ENCODE data around the gene TMC2.

Gene TMC2

DNA sequence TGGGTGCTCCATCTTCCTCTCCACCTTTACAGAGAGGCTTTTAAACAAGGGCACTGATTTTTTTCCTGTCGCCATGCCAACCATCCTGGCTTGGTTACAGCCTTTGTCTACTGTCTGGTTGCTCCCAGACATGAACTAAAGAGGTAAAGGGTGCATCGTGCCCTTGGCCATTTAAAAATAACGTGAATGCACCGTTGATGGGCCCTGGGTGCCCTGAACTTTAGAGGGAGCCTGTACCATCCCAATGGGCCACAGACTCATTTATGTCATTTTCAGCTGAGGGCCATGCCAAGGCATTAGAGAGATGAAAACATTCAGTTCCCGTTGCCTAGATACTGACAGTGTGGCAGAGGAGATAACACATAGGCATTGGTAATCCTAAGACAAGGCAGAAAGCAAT is 23.3 kb downstream of the TMC2 start:
- Histone ChIP-seq H3K4me3 (ENCODE audit: low read length) (no peak overlapping the region), H4K20me1 (ENCODE audit: control insufficient read depth, insufficient read depth, low read depth, low read length) (no peaks in the 10 kb centered on the region), H3K27me3 (ENCODE audit: control insufficient read depth, low read length) (no peaks in the 10 kb centered on the region), H3K4me2 (ENCODE audit: low read length) (no peak overlapping the region), H3K36me3 (ENCODE audit: control insufficient read depth, low read length) (no peaks in the 10 kb centered on the region), H3K27ac (ENCODE audit: low read depth, low read length) (no peak overlapping the region), H3K9me3 (ENCODE audit: control insufficient read depth, insufficient read depth, low read length) (no peaks in the 10 kb centered on the region), H3K4me1 (ENCODE audit: control insufficient read depth, low read length) (no peaks in the 10 kb centered on the region), H3K9me2 (replicated peaks; ENCODE audit: control insufficient read depth, low read length) (no peaks in the 10 kb centered on the region), H3F3A (ENCODE audit: control insufficient read depth, insufficient read depth) (no peaks in the 10 kb centered on the region), H3K79me2 (ENCODE audit: control insufficient read depth, low read length) (no peaks in the 10 kb centered on the region)
- TF ChIP-seq EZH2phosphoT487 (IDR thresholded peaks at IDR 0.05; ENCODE audit: borderline replicate concordance, low read length) = no peak
- TF ChIP-seq, protein P1, sequence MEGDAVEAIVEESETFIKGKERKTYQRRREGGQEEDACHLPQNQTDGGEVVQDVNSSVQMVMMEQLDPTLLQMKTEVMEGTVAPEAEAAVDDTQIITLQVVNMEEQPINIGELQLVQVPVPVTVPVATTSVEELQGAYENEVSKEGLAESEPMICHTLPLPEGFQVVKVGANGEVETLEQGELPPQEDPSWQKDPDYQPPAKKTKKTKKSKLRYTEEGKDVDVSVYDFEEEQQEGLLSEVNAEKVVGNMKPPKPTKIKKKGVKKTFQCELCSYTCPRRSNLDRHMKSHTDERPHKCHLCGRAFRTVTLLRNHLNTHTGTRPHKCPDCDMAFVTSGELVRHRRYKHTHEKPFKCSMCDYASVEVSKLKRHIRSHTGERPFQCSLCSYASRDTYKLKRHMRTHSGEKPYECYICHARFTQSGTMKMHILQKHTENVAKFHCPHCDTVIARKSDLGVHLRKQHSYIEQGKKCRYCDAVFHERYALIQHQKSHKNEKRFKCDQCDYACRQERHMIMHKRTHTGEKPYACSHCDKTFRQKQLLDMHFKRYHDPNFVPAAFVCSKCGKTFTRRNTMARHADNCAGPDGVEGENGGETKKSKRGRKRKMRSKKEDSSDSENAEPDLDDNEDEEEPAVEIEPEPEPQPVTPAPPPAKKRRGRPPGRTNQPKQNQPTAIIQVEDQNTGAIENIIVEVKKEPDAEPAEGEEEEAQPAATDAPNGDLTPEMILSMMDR (IDR thresholded peaks at IDR 0.05; ENCODE audit: low read depth, low read length, poor library complexity, severe bottlenecking) = no peak

DNA sequence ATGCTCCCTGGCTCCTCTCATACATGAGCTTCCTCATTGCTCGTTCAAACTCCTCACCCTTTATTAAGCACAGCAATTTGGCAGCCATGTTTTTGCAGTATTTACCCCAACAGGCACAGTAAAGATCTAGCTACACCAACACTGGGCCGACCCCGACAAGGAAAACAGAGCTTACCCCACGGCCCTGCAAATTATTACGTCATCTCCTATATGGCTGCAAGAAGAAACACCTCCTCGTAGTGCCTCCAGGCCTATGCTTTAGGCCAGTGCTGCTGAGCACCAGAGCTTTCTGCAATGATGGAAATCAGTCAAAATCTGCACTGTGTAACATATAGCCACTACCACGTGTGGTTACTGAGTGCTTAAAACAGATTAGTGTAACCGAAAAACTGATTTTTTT is 26.7 kb downstream of the TMC2 start:
- no peak for TF ChIP-seq EZH2phosphoT487 (IDR thresholded peaks at IDR 0.05; ENCODE audit: borderline replicate concordance, low read length)
- TF ChIP-seq, protein P1 (IDR thresholded peaks at IDR 0.05; ENCODE audit: low read depth, low read length, poor library complexity, severe bottlenecking) = no peak

DNA sequence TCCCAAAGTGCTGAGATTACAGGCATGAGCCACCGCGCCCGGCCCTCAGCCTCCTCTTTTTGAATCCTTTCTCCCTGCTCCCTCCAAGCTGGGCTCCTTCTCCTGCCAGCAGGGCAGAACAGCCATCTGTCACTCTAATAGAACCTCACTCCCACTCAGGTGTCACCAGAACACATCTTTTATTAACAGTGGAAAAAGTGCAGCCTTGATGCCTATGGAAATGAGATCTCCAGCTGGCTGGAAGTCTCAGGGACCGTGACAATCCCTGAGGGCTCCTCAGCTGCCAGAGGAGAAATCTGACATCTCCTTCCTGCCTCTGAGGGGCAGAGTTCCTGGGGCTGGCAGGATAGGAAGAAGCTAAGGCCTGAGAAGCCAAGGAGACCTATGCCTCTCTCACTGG is 28.0 kb downstream of the TMC2 start:
- Histone ChIP-seq H3K36me3 (ENCODE audit: control insufficient read depth, low read length) (no peaks in the 10 kb centered on the region), H3K9me3 (ENCODE audit: control insufficient read depth, insufficient read depth, low read length) (no peaks in the 10 kb centered on the region), H4K20me1 (ENCODE audit: control insufficient read depth, insufficient read depth, low read depth, low read length) (no peaks in the 10 kb centered on the region), H3K4me3 (ENCODE audit: low read length) (no peak overlapping the region), H3K79me2 (ENCODE audit: control insufficient read depth, low read length) (no peaks in the 10 kb centered on the region), H3K27ac (ENCODE audit: low read depth, low read length) (no peak overlapping the region), H3K4me2 (ENCODE audit: low read length) (no peak overlapping the region), H3K9me2 (replicated peaks; ENCODE audit: control insufficient read depth, low read length) (no peaks in the 10 kb centered on the region), H3K4me1 (ENCODE audit: control insufficient read depth, low read length) (no peaks in the 10 kb centered on the region), H3F3A (ENCODE audit: control insufficient read depth, insufficient read depth) (no peaks in the 10 kb centered on the region), H3K27me3 (ENCODE audit: control insufficient read depth, low read length) (peaks cover 21% of the 10 kb centered on the region; the same call in 1 of the 2 replicates)
- TF ChIP-seq, protein P1 (IDR thresholded peaks at IDR 0.05; ENCODE audit: low read depth, low read length, poor library complexity, severe bottlenecking) = no peak
- TF ChIP-seq EZH2phosphoT487 (IDR thresholded peaks at IDR 0.05; ENCODE audit: borderline replicate concordance, low read length) = no peak

More for the DNA sequence above, 26.7 kb downstream of the TMC2 start:
- Histone ChIP-seq H3K4me2 (ENCODE audit: low read length) (no peak overlapping the region), H3K36me3 (ENCODE audit: control insufficient read depth, low read length) (no peaks in the 10 kb centered on the region), H3K27me3 (ENCODE audit: control insufficient read depth, low read length) (peaks cover 10% of the 10 kb centered on the region; the same call in 1 of the 2 replicates), H3K79me2 (ENCODE audit: control insufficient read depth, low read length) (no peaks in the 10 kb centered on the region), H3K9me2 (replicated peaks; ENCODE audit: control insufficient read depth, low read length) (no peaks in the 10 kb centered on the region), H3K9me3 (ENCODE audit: control insufficient read depth, insufficient read depth, low read length) (no peaks in the 10 kb centered on the region), H4K20me1 (ENCODE audit: control insufficient read depth, insufficient read depth, low read depth, low read length) (no peaks in the 10 kb centered on the region), H3K4me1 (ENCODE audit: control insufficient read depth, low read length) (no peaks in the 10 kb centered on the region), H3F3A (ENCODE audit: control insufficient read depth, insufficient read depth) (no peaks in the 10 kb centered on the region), H3K27ac (ENCODE audit: low read depth, low read length) (no peak overlapping the region), H3K4me3 (ENCODE audit: low read length) (no peak overlapping the region)
